Breast epithelium (tissue), 3 donors: Measurements from ENCODE around the gene C19orf53.

Experiments used
- CTCF ChIP-seq, 3 donors: fragments of 450-650 bp; IDR thresholded peaks; one replicate each; pipeline ENCODE4 v1.5.1; 2016 to 2017; ENCODE audit warnings: antibody characterized with exemption in 3 of 3, mild to moderate bottlenecking in 3 of 3, moderate library complexity in 3 of 3
- POLR2A ChIP-seq: fragments of 450-650 bp; IDR thresholded peaks from one replicate; pipeline ENCODE4 v1.6.1; 2016; ENCODE audit warnings: antibody characterized with exemption, mild to moderate bottlenecking, moderate library complexity
- POLR2AphosphoS5 ChIP-seq, 3 donors: sonication (generic); formaldehyde crosslinking; IDR thresholded peaks; one replicate each; pipeline ENCODE4 v1.6.1; 2017; ENCODE audit warnings: antibody characterized with exemption in 3 of 3

- TF ChIP-seq CTCF (IDR thresholded peaks at IDR 0.05), result no peak
- no peak for TF ChIP-seq POLR2AphosphoS5 (IDR thresholded peaks at IDR 0.05)
- no peak for TF ChIP-seq POLR2A
Observed at GRCh38 chr19:13778847-13779246, 4.6 kb downstream of the C19orf53 start.
